Right cardiac atrium (tissue), 5 donors: Measurements from ENCODE around the gene KXD1. TPM values are rescaled to one million over a fixed set of nuclear protein-coding genes. Genes with fewer than 3 reads are reported as not detected.
"Not testable (repeated sequence)": the region's sequence is repeated elsewhere in the genome, so short reads cannot be mapped to it uniquely, and the experiment has no call there.

Source experiments
- ATAC-seq, 2 donors: fragments of 200-7000 bp; cut with Tn5 transposase; one replicate each; pipeline versions ENCODE4 v1.8.0 to v1.9.1; 2020; ENCODE audit warnings: moderate library complexity in 2 of 2, mild to moderate bottlenecking in 1 of 2
- DNase-seq, 3 donors: peaks; one replicate each; pipeline ENCODE4 v3.0.0-alpha.2; 2020
- H3K27ac ChIP-seq: one replicate; pipeline ENCODE4 v1.5.1; 2013; ENCODE audit warnings: mild to moderate bottlenecking, low read length, control low read depth, moderate library complexity
- H3K27me3 ChIP-seq: one replicate; pipeline ENCODE4 v1.6.1; 2013; ENCODE audit not compliant: control insufficient read depth, insufficient read depth
- H3K4me1 ChIP-seq: one replicate; pipeline ENCODE4 v1.6.1; 2013; ENCODE audit warnings: low read length; ENCODE audit not compliant: control insufficient read depth, insufficient read depth
- H3K4me3 ChIP-seq: one replicate; pipeline ENCODE4 v1.5.1; 2013; ENCODE audit warnings: low read length, control low read depth
- H3K9me3 ChIP-seq: one replicate; pipeline ENCODE4 v1.6.1; 2013; ENCODE audit warnings: low read length; ENCODE audit not compliant: control insufficient read depth
- WGBS: extraction: QIAGEN DNeasy Blood & Tissue Kit; methylation state at CpG from one replicate; pipeline ENCODE4 v1.1.7; 2013; 5-methylcytosine and 5-hydroxymethylcytosine counted together
- intact Hi-C, 4 donors: fragments of 100-400 bp; cut with DNase I; formaldehyde crosslinking; loops; one replicate each; pipeline versions ENCODE4 v1.11.0 to v1.14.0; 2022 to 2023
- polyA plus RNA-seq: library from polyadenylated mRNA; stranded (reverse); fragments of 200-250 nt; gene quantifications from one replicate; pipeline ENCODE4 v1.2.3, GENCODE V29; 2013
- total RNA-seq, 4 donors: library from RNA; stranded (reverse); fragmentation: NEBNext Ultra II Directional; extraction: Animal tissue kit (Norgen Biotek cat#: 25700); gene quantifications; one replicate each; pipeline ENCODE4 v1.2.1, GENCODE V29; 2021
- donor health status: healthy with polysubstance abuse.
- donor health status: DM: no; HTN: yes; CAD: no.
- donor health status: DM: no; HTN: no; CAD: no.
- donor health status: DM: no; HTN: yes; CAD: no; lungs with severe emphysema.
- donor health status: DM: yes; HTN: yes; CAD: no.

The KXD1 gene
- total and polyA plus RNA-seq, 5 donors, result 47.8 to 55.4 (median 50.0) TPM

DNA sequence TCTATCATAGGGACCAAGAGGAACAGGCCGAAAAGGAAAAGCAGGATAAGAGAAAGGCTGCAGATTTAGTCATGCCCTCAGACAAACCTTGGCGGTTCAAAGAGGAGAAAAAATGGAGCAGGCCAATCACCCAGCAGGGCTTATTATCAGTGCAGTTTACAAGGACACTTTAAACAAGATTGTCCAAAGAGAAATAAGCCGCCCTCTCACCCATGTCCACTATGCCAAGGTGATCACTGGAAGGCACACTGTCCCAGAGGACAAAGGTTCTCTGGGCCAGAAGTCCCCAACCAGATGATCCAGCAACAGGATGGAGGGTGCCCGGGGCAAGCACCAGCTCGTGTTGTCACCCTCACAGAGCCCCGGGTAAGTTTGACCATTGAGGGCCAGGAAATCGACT is 22.6 kb downstream of the KXD1 start:
- ATAC-seq, result no peak
- Histone ChIP-seq H3K27me3 (no peaks in the 10 kb centered on the region), H3K27ac (no peak overlapping the region), H3K9me3 (no peaks in the 10 kb centered on the region), H3K4me1 (no peaks in the 10 kb centered on the region), H3K4me3 (no peak overlapping the region)
- peak in 1 of 3 donors; percentile 13 for DNase-seq
- 66% methylated on average over 7 of the region's 7 CpGs for WGBS
- intact Hi-C loops, result loop anchor here in 1 of 4 donors (10.0 kb wide), 1 partner anchor 116 kb away; no protein-coding TSS in a partner anchor

GRCh38 chr19:18586306-18586705 is 28.6 kb downstream of the KXD1 start:
- Histone ChIP-seq H3K27me3 (no peaks in the 10 kb centered on the region), H3K27ac (no peak overlapping the region), H3K9me3 (no peaks in the 10 kb centered on the region), H3K4me1 (peaks cover 5% of the 10 kb centered on the region), H3K4me3 (no peak overlapping the region)
- DNase-seq (no peak), ATAC-seq (no peak)
- intact Hi-C loops, result loop anchor here in 2 of 4 donors (5.0 to 10.0 kb wide), 2 partner anchors 122 to 261 kb away; no protein-coding TSS in a partner anchor
- WGBS, result 62% methylated on average over 2 of the region's 2 CpGs

- Histone ChIP-seq H3K27me3 (no peaks in the 10 kb centered on the region), H3K9me3 (no peaks in the 10 kb centered on the region), H3K27ac (no peak overlapping the region), H3K4me3 (no peak overlapping the region), H3K4me1 (peaks cover 5% of the 10 kb centered on the region)
- DNase-seq, result peak in 1 of 3 donors; percentile 19
- no peak for ATAC-seq
- intact Hi-C loops, result loop anchor here in 2 of 4 donors (5.0 to 10.0 kb wide), 2 partner anchors 123 to 260 kb away; no protein-coding TSS in a partner anchor
- WGBS, result 92% methylated on average over 12 of the region's 12 CpGs
These were observed 29.9 kb downstream of the KXD1 start for GRCh38 chr19:18587561-18587960.

- peaks cover 5% of the 10 kb centered on the region for H3K4me1 ChIP-seq
- peak overlapping the region; percentile 76 for H3K27ac ChIP-seq
- ATAC-seq (no peak), DNase-seq (peak in 1 of 3 donors; percentile 14)
- no peaks in the 10 kb centered on the region for H3K27me3 ChIP-seq
- peak overlapping the region; percentile 51 for H3K4me3 ChIP-seq
- WGBS, result 24% methylated on average over 16 of the region's 16 CpGs
- intact Hi-C loops, result loop anchor here in 2 of 4 donors (5.0 to 10.0 kb wide), 2 partner anchors 123 to 259 kb away; no protein-coding TSS in a partner anchor
- no peaks in the 10 kb centered on the region for H3K9me3 ChIP-seq
These were observed 30.4 kb downstream of the KXD1 start for GRCh38 chr19:18587962-18588610.

- Histone ChIP-seq H3K9me3 (no peaks in the 10 kb centered on the region), H3K27ac (peak within 1 kb of the TSS; percentile 76), H3K27me3 (no peaks in the 10 kb centered on the region), H3K4me1 (peaks cover 5% of the 10 kb centered on the region), H3K4me3 (peak within 1 kb of the TSS; percentile 51)
- DNase-seq (peak; percentile 90 to 96 (median 96)), ATAC-seq (peak; percentile 93)
- intact Hi-C loops, result loop anchor here in 2 of 4 donors (5.0 to 10.0 kb wide), 2 partner anchors 124 to 259 kb away; no protein-coding TSS in a partner anchor
- WGBS, result under 1% methylated on average over 72 of the region's 72 CpGs
These were observed 31.1 kb downstream of the KXD1 start, which contains the start of gene REX1BD for GRCh38 chr19:18588611-18589379. Gene REX1BD, plus strand, starts transcription at chr19:18588798. Its CDS starts 4 bp downstream, at chr19:18588802.

DNA sequence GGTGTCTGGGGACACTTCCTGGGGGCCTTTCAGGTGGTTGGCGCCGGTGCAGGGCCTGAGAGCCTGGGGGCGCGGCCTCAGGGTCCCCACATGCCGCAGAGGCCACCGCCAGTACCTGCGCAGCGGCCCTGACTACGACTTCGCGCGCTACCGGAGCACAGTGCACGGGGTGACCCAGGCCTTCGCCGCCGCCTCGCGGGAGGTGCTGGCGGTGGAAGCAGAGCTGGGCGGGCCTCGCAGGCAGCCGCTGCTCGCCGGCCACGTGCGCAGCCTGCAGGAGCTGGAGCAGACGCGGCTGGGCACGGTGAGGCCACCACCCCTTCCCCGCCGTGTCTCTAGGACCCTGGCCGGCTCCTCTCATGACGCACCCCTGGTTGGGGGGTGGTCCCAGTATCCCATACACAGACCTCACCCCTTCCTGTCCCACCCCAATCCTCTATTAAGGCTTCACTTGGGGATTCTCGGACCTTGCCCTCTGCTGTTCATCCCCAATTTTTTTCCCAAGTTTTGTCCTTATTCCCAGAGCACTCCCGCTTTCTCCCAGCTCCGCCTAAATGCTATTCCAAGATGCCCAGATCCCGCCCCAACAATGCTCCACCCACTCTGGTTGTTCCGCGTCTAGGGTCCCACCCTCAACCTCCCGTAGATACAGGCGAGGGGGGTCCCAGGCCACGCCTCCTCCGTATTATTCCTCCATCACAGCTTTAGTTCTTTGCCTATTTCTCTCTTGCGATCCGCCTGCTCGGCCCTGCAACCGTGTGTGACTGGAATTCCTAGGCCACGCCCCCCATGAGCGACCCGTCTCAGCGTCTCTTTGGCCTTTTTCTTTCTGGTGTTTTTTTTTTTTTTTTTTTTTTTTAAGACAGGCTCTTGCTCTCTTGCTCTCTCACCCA is 32.0 kb downstream of the KXD1 start:
- Histone ChIP-seq H3K27ac (peak overlapping the region; percentile 76), H3K4me3 (peak overlapping the region; percentile 51), H3K9me3 (no peaks in the 10 kb centered on the region), H3K27me3 (no peaks in the 10 kb centered on the region), H3K4me1 (peaks cover 5% of the 10 kb centered on the region)
- intact Hi-C loops, result loop anchor here (5.0 to 10.0 kb wide), 3 partner anchors 85 to 258 kb away; no protein-coding TSS in a partner anchor
- ATAC-seq (peak; percentile 68 to 70), DNase-seq (peak; percentile 75 to 88 (median 87))
- WGBS, result 10% methylated on average over 52 of the region's 52 CpGs

DNA sequence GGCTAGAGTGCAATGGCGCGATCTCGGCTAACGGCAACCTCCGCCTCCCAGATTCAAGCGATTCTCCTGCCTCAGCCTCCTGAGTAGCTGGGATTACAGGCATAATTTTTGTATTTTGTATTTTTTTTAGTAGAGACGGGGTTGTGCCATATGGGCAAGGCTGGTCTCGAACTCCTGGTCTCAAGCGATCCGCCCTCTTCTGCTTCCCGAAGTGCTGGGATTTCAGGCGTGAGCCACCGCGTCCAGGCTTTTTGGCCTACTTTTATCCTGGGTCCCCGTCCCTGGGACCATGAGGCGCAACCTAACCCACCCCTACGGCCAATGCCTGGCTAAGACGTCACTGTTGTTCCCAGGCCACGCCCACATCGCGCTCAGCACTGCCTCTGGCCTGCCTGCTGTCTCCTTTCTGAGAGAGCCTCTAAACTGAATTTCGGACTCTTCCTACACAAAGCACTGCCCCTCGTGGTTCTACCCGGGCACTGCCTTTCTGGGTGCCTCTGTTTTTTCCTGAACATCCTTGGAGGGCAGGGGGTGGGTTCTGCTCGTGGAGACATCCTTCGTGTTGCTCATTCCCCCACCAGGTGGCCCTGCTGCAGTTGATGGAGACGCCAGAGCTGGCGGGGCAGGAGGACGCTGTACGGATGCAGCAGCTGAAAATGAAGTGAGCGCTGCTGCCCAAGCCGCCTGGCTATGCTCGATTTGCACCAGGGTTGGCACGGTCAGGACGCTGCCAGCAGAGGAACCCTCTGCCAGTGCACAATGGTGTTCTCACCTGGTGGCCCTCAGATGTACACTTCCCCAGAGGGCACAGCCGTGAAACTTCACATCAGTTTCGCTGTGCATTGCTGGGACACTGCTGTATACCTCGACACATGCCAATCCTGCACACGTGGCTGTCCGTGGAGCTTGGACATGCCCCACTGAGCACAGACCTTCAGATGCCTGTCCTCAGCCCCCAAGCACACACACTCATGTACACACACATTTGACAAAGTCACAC is 32.9 kb downstream of the KXD1 start:
- intact Hi-C loops, result loop anchor here (5.0 to 10.0 kb wide), 2 partner anchors 84 to 257 kb away; no protein-coding TSS in a partner anchor
- ATAC-seq (no peak), DNase-seq (peak in 2 of 3 donors; percentile 76 to 78)
- H3K9me3 ChIP-seq, result no peaks in the 10 kb centered on the region
- no peak overlapping the region for H3K4me3 ChIP-seq
- peaks cover 5% of the 10 kb centered on the region for H3K4me1 ChIP-seq
- no peaks in the 10 kb centered on the region for H3K27me3 ChIP-seq
- 75% methylated on average over 40 of the region's 40 CpGs for WGBS
- H3K27ac ChIP-seq, result no peak overlapping the region

DNA sequence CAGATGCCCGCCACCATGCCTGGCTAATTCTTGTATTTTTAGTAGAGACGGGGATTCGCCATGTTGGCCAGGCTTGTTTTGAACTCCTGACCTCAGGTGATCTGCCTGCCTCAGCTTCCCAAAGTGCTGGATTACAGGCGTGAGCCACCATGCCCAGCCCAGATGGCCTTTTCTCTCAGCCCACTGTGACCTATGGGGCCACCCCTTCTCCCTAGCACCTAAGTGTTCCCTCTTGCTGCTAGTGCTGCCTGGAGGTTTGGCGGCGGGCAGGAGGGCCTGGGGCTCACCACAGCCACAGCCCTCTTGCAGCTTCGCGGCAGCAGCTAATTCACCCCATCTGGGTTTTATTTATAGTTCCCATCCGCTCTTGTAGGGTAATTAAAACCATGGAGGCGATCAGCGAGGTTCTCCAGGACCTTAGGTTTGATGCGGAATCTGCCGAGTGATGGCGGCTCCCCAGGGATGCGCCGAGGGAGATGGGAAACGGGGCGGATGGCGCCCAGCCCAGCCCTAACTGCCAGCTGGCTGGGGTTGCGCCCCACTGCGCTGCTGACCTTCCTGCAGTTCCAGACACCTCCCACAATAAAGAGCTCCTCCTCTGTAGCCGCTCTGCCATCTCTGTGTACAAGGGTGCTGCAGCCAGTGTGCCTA is 34.2 kb downstream of the KXD1 start:
- Histone ChIP-seq H3K27ac (no peak overlapping the region), H3K4me3 (no peak overlapping the region), H3K9me3 (no peaks in the 10 kb centered on the region), H3K4me1 (peaks cover 5% of the 10 kb centered on the region), H3K27me3 (no peaks in the 10 kb centered on the region)
- WGBS, result 92% methylated on average over 22 of the region's 22 CpGs
- intact Hi-C loops, result loop anchor here (5.0 to 10.0 kb wide), 2 partner anchors 83 to 255 kb away; no protein-coding TSS in a partner anchor
- DNase-seq (peak in 1 of 3 donors; percentile 41), ATAC-seq (no peak)

- intact Hi-C loops, result loop anchor here (5.0 to 10.0 kb wide), 2 partner anchors 82 to 255 kb away; no protein-coding TSS in a partner anchor
- 80% methylated on average over 5 of the region's 5 CpGs for WGBS
- not testable (repeated sequence) for H3K27ac ChIP-seq, H3K27me3 ChIP-seq, H3K4me1 ChIP-seq, ATAC-seq, H3K4me3 ChIP-seq, H3K9me3 ChIP-seq
- DNase-seq, result peak in 1 of 3 donors; percentile 33
These were observed 35.1 kb downstream of the KXD1 start for GRCh38 chr19:18592732-18593131.
